ENCODE measurements around the gene TAF11. TPM values are rescaled to one million over a fixed set of nuclear protein-coding genes. Genes with fewer than 3 reads are reported as not detected.
"Not testable (repeated sequence)": the region's sequence is repeated elsewhere in the genome, so short reads cannot be mapped to it uniquely, and the experiment has no call there.

TAF11 gene
- total RNA-seq, 1 donor from 2014 or later: 47.1 TPM

- DNase-seq: peak; percentile 94
These were observed 22.7 kb downstream of the TAF11 start for GRCh38 chr6:34865107-34865506.

- DNase-seq: no peak
These were observed 23.8 kb downstream of the TAF11 start for GRCh38 chr6:34864007-34864406.

GRCh38 chr6:34860776-34861175 is 27.1 kb downstream of the TAF11 start:
- no peak for DNase-seq

- DNase-seq: no peak
These were observed 27.9 kb downstream of the TAF11 start for GRCh38 chr6:34859951-34860350.

- DNase-seq: no peak
These were observed 29.2 kb downstream of the TAF11 start for GRCh38 chr6:34858681-34859080.

GRCh38 chr6:34855463-34855862 is 32.4 kb downstream of the TAF11 start:
- no peak for DNase-seq

GRCh38 chr6:34852406-34853085 is 35.3 kb downstream of the TAF11 start:
- DNase-seq: no peak

- DNase-seq: no peak
These were observed 36.5 kb downstream of the TAF11 start for GRCh38 chr6:34851361-34851760.

GRCh38 chr6:34849066-34849465 is 38.8 kb downstream of the TAF11 start:
- not testable (repeated sequence) for DNase-seq

- no peak for DNase-seq
These were observed 48.0 kb downstream of the TAF11 start for GRCh38 chr6:34839666-34840352.

- no peak for DNase-seq
These were observed 50.3 kb downstream of the TAF11 start for GRCh38 chr6:34837528-34837927.

- no peak for DNase-seq
These were observed 51.4 kb downstream of the TAF11 start for GRCh38 chr6:34836451-34836850.

GRCh38 chr6:34836008-34836407 is 51.8 kb downstream of the TAF11 start:
- no peak for DNase-seq

GRCh38 chr6:34834789-34835518 is 52.9 kb downstream of the TAF11 start:
- no peak for DNase-seq

GRCh38 chr6:34832942-34833341 is 54.9 kb downstream of the TAF11 start:
- DNase-seq: no peak

- no peak for DNase-seq
These were observed 58.7 kb downstream of the TAF11 start for GRCh38 chr6:34829137-34829536.

Other genes starting within 250 kb of the TAF11 start
- 50.9 and 62.0 TPM in 2 replicates for gene ILRUN, start 191.3 kb downstream of the TAF11 start, total RNA-seq
- 37.8 and 45.0 TPM in 2 replicates for gene SNRPC, start 130.5 kb downstream of the TAF11 start, total RNA-seq
- gene BLTP3A, start 96.0 kb downstream of the TAF11 start, total RNA-seq: 9.7 and 20.2 TPM in 2 replicates
- 53.6 and 75.7 TPM in 2 replicates for gene ANKS1A, start 1.2 kb upstream of the TAF11 start, total RNA-seq

Data from dermis blood vessel endothelial cell (primary cell).